Activated CD4-positive, alpha-beta T cell treated with anti-CD3 and anti-CD28 coated beads for 36 hours (primary cell): Measurements from ENCODE around the gene MMP24. TPM values are rescaled to one million over a fixed set of nuclear protein-coding genes. Genes with fewer than 3 reads are reported as not detected.

Experiments used
- ATAC-seq: fragments of 200-7000 bp; cut with Tn5 transposase; one replicate; pipeline ENCODE4 v1.10.0; 2021; ENCODE audit warnings: mild to moderate bottlenecking, moderate library complexity
- CTCF ChIA-PET: fragments of 350-600 bp; sonication (Branson Sonifier 250); formaldehyde crosslinking; loops from one replicate; lab custom pipeline; 2021; ENCODE audit warnings: antibody characterized with exemption; lab: Charles Lee
- POLR2A ChIA-PET: fragments of 350-600 bp; sonication (Branson Sonifier 250); formaldehyde crosslinking; loops from one replicate; lab custom pipeline; 2021; ENCODE audit warnings: antibody characterized with exemption, inconsistent platforms; lab: Charles Lee
- DNase-seq: peaks from one replicate; pipeline ENCODE4 v3.0.0-alpha.2; 2020
- H3K27ac Mint-ChIP-seq: one replicate; pipeline ENCODE4 v1.8.0; 2021; ENCODE audit warnings: mixed read lengths
- H3K27me3 Mint-ChIP-seq: one replicate; pipeline ENCODE4 v1.8.0; 2021; ENCODE audit warnings: mixed read lengths
- H3K36me3 Mint-ChIP-seq: one replicate; pipeline ENCODE4 v1.8.0; 2021; ENCODE audit warnings: low read depth, mixed read lengths
- H3K4me1 Mint-ChIP-seq: one replicate; pipeline ENCODE4 v1.8.0; 2021; ENCODE audit warnings: mixed read lengths
- H3K4me3 Mint-ChIP-seq: one replicate; pipeline ENCODE4 v1.8.0; 2021; ENCODE audit warnings: mild to moderate bottlenecking, moderate library complexity, mixed read lengths
- H3K9me3 Mint-ChIP-seq: one replicate; pipeline ENCODE4 v1.8.0; 2021; ENCODE audit warnings: low read depth, mixed read lengths
- intact Hi-C, 2 experiments: fragments of 100-400 bp; cut with DNase I in 1 of 2; cut with micrococcal nuclease in 1 of 2; formaldehyde crosslinking; loops; one replicate each; pipeline versions ENCODE4 v1.14.2 to v1.15.1; 2022 to 2024; cut with DNase I, micrococcal nuclease
- total RNA-seq, 2 experiments: library from RNA; stranded (reverse); gene quantifications; one replicate each; pipeline ENCODE4 v1.2.3, GENCODE V29; 2021

The MMP24 gene
- total RNA-seq, 2 experiments from 2014 or later: not detected

GRCh38 chr20:35225319-35226125 lies 968 bp upstream of the MMP24 start:
- intact Hi-C loops: no loop called here
- H3K4me3 Mint-ChIP-seq: peak overlapping the region; percentile 55
- no peak for DNase-seq
- H3K27ac Mint-ChIP-seq: no peak overlapping the region
- H3K4me1 Mint-ChIP-seq: peaks cover 6% of the 10 kb centered on the region
- peaks cover 4% of the 10 kb centered on the region for H3K36me3 Mint-ChIP-seq
- no peaks in the 10 kb centered on the region for H3K9me3 Mint-ChIP-seq
- no peak for ATAC-seq
- ChIA-PET POLR2A (no interaction called here), CTCF (interaction anchor here (1.2 kb wide), 1 partner anchor 16 kb away, joined by 5 read pairs; no protein-coding TSS in a partner anchor)
- peaks cover 27% of the 10 kb centered on the region for H3K27me3 Mint-ChIP-seq

GRCh38 chr20:35226884-35227681 lies 593 bp downstream of the MMP24 start:
- intact Hi-C loops: no loop called here
- H3K9me3 Mint-ChIP-seq: no peaks in the 10 kb centered on the region
- POLR2A ChIA-PET: interaction anchor here (0.6 kb wide), 1 partner anchor 168 kb away, joined by 3 read pairs; no protein-coding TSS in a partner anchor
- CTCF ChIA-PET: interaction anchor here (0.6 to 0.7 kb wide), 2 partner anchors 35 to 42 kb away, joined by 3 read pairs; no protein-coding TSS in a partner anchor
- peaks cover 6% of the 10 kb centered on the region for H3K4me1 Mint-ChIP-seq
- H3K27me3 Mint-ChIP-seq: peaks cover 32% of the 10 kb centered on the region
- H3K27ac Mint-ChIP-seq: no peak overlapping the region
- H3K4me3 Mint-ChIP-seq: peak overlapping the region; percentile 55
- peak; percentile 68 for DNase-seq
- peaks cover 12% of the 10 kb centered on the region for H3K36me3 Mint-ChIP-seq
- peak; percentile 80 for ATAC-seq

- Mint-ChIP-seq H3K27ac (no peak overlapping the region), H3K4me1 (no peaks in the 10 kb centered on the region), H3K36me3 (peaks cover 27% of the 10 kb centered on the region), H3K27me3 (peaks cover 13% of the 10 kb centered on the region), H3K4me3 (no peak overlapping the region), H3K9me3 (no peaks in the 10 kb centered on the region)
- ChIA-PET POLR2A (no interaction called here), CTCF (interaction anchor here (1.1 kb wide), 2 partner anchors 9 to 24 kb away, joined by 3 to 4 read pairs; no protein-coding TSS in a partner anchor)
- no peak for DNase-seq
- no peak for ATAC-seq
- intact Hi-C loops: no loop called here
Measured at GRCh38 chr20:35232575-35232974, 6.1 kb downstream of the MMP24 start.

GRCh38 chr20:35235881-35236280 lies 9.4 kb downstream of the MMP24 start:
- ChIA-PET POLR2A (no interaction called here), CTCF (interaction anchor here (1.3 kb wide), 1 partner anchor 12 kb away, joined by 3 read pairs; no protein-coding TSS in a partner anchor)
- H3K27ac Mint-ChIP-seq: no peak overlapping the region
- intact Hi-C loops: no loop called here
- no peak for ATAC-seq
- peaks cover 24% of the 10 kb centered on the region for H3K36me3 Mint-ChIP-seq
- DNase-seq: no peak
- no peaks in the 10 kb centered on the region for H3K9me3 Mint-ChIP-seq
- peaks cover 4% of the 10 kb centered on the region for H3K27me3 Mint-ChIP-seq
- H3K4me1 Mint-ChIP-seq: no peaks in the 10 kb centered on the region
- no peak overlapping the region for H3K4me3 Mint-ChIP-seq

- H3K4me1 Mint-ChIP-seq: no peaks in the 10 kb centered on the region
- H3K27ac Mint-ChIP-seq: no peak overlapping the region
- POLR2A ChIA-PET: no interaction called here
- H3K4me3 Mint-ChIP-seq: no peak overlapping the region
- ATAC-seq (no peak), DNase-seq (no peak)
- no peaks in the 10 kb centered on the region for H3K9me3 Mint-ChIP-seq
- peaks cover 18% of the 10 kb centered on the region for H3K36me3 Mint-ChIP-seq
- CTCF ChIA-PET: no interaction called here
- intact Hi-C loops: no loop called here
- peaks cover 2% of the 10 kb centered on the region for H3K27me3 Mint-ChIP-seq
Measured at GRCh38 chr20:35237486-35237885, 11.0 kb downstream of the MMP24 start.

GRCh38 chr20:35238170-35238569 lies 11.7 kb downstream of the MMP24 start:
- ChIA-PET POLR2A (no interaction called here), CTCF (no interaction called here)
- DNase-seq (no peak), ATAC-seq (no peak)
- Mint-ChIP-seq H3K36me3 (peaks cover 18% of the 10 kb centered on the region), H3K4me1 (no peaks in the 10 kb centered on the region), H3K9me3 (no peaks in the 10 kb centered on the region), H3K27ac (no peak overlapping the region), H3K27me3 (peaks cover 2% of the 10 kb centered on the region), H3K4me3 (no peak overlapping the region)
- intact Hi-C loops: no loop called here

- CTCF ChIA-PET: no interaction called here
- no peak overlapping the region for H3K27ac Mint-ChIP-seq
- intact Hi-C loops: no loop called here
- H3K9me3 Mint-ChIP-seq: no peaks in the 10 kb centered on the region
- no peak for DNase-seq
- no peaks in the 10 kb centered on the region for H3K4me1 Mint-ChIP-seq
- no peak for ATAC-seq
- H3K4me3 Mint-ChIP-seq: no peak overlapping the region
- peaks cover 18% of the 10 kb centered on the region for H3K36me3 Mint-ChIP-seq
- peaks cover 2% of the 10 kb centered on the region for H3K27me3 Mint-ChIP-seq
- POLR2A ChIA-PET: no interaction called here
Measured at GRCh38 chr20:35238735-35239134, 12.2 kb downstream of the MMP24 start.

- Mint-ChIP-seq H3K36me3 (peaks cover 10% of the 10 kb centered on the region), H3K27ac (no peak overlapping the region), H3K27me3 (no peaks in the 10 kb centered on the region), H3K9me3 (no peaks in the 10 kb centered on the region), H3K4me3 (no peak overlapping the region), H3K4me1 (no peaks in the 10 kb centered on the region)
- intact Hi-C loops: no loop called here
- DNase-seq (no peak), ATAC-seq (peak; percentile 23)
- ChIA-PET POLR2A (no interaction called here), CTCF (interaction anchor here (0.5 to 1.2 kb wide), 3 partner anchors 29 to 144 kb away, joined by 3 read pairs; partner anchors contain the start of gene EIF6)
Measured at GRCh38 chr20:35240083-35240810, 13.8 kb downstream of the MMP24 start.

- Mint-ChIP-seq H3K4me3 (no peak overlapping the region), H3K27me3 (no peaks in the 10 kb centered on the region), H3K27ac (no peak overlapping the region), H3K9me3 (no peaks in the 10 kb centered on the region), H3K36me3 (peaks cover 8% of the 10 kb centered on the region), H3K4me1 (no peaks in the 10 kb centered on the region)
- DNase-seq (no peak), ATAC-seq (no peak)
- intact Hi-C loops: no loop called here
- ChIA-PET CTCF (interaction anchor here (0.5 to 1.2 kb wide), 2 partner anchors 44 to 145 kb away, joined by 3 read pairs; partner anchors contain the start of gene EIF6), POLR2A (no interaction called here)
Measured at GRCh38 chr20:35240811-35241293, 14.4 kb downstream of the MMP24 start.

GRCh38 chr20:35243317-35243716 lies 16.8 kb downstream of the MMP24 start:
- H3K27ac Mint-ChIP-seq: no peak overlapping the region
- intact Hi-C loops: no loop called here
- H3K4me1 Mint-ChIP-seq: no peaks in the 10 kb centered on the region
- H3K27me3 Mint-ChIP-seq: no peaks in the 10 kb centered on the region
- H3K4me3 Mint-ChIP-seq: no peak overlapping the region
- POLR2A ChIA-PET: interaction anchor here (0.6 kb wide), 1 partner anchor 484 kb away, joined by 5 read pairs; no protein-coding TSS in a partner anchor
- CTCF ChIA-PET: interaction anchor here (0.6 kb wide), 1 partner anchor 829 kb away, joined by 3 read pairs; no protein-coding TSS in a partner anchor
- H3K9me3 Mint-ChIP-seq: no peaks in the 10 kb centered on the region
- H3K36me3 Mint-ChIP-seq: no peaks in the 10 kb centered on the region
- DNase-seq: no peak
- no peak for ATAC-seq

- CTCF ChIA-PET: interaction anchor here (0.5 kb wide), 1 partner anchor 670 kb away, joined by 3 read pairs; no protein-coding TSS in a partner anchor
- POLR2A ChIA-PET: no interaction called here
- Mint-ChIP-seq H3K4me1 (no peaks in the 10 kb centered on the region), H3K36me3 (no peaks in the 10 kb centered on the region), H3K4me3 (no peak overlapping the region), H3K9me3 (no peaks in the 10 kb centered on the region), H3K27ac (no peak overlapping the region), H3K27me3 (no peaks in the 10 kb centered on the region)
- intact Hi-C loops: no loop called here
- ATAC-seq: no peak
- DNase-seq: no peak
Measured at GRCh38 chr20:35243986-35244385, 17.5 kb downstream of the MMP24 start.
